GM18907 (cell line): Measurements from ENCODE around the gene OR4N2.
"Not testable (repeated sequence)": the region's sequence is repeated elsewhere in the genome, so short reads cannot be mapped to it uniquely, and the experiment has no call there.

Source experiments
- ATAC-seq: cut with Tn5 transposase; IDR thresholded peaks from one replicate; pipeline ENCODE4 v1.9.1; 2021; ENCODE audit warnings: mild to moderate bottlenecking, moderate library complexity; ENCODE audit not compliant: unreplicated experiment

Gene OR4N2

DNA sequence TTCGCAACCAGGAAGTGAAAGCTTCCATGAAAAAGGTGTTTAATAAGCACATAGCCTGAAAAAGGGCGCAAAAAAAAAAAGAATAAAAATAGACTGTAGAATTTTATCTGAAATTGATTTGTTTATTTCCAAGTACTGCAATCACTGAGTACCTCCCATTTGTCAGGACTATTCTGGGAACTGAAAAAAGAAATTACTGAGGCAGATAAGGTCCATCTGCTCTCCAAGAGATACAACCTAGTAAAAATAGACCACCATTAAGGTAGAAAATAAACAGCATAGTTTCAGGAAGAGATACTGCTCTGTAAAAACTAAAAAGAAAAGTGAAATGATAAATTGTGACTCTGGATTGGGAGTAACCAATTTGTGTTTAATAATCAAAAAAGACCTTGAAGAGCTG is 24.7 kb downstream of the OR4N2 start:
- no peak for ATAC-seq

DNA sequence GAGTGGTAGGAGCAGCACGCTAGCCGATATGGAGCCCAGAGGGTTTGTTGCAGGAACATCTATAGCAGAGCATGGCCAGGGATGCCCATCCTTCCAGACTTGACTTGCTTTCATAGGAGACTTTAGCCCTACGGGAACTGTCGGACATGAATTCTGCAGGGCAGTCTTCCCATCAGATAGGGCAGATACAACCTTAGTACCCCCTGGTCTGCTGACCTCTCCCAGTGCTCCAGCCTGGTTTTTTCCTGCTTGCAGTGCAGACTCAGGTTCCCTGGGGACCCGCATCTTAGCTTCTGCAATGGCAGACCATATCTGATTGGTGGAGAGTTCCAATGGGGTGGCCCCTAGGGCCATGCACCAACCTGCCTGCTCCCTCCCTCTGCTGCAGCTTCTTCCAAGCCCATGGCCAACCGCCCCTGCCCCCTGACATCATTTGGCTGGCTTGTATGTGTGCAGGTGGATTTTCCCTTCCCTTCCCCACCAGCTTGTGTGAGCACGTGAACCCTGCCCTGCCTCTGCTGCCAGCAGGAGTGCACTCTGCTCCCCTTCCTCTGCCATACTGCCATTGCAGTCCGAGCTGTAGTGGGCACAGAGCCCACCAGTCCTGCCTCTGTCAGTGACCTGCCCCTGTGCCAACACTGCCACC is 30.8 kb downstream of the OR4N2 start:
- not testable (repeated sequence) for ATAC-seq

DNA sequence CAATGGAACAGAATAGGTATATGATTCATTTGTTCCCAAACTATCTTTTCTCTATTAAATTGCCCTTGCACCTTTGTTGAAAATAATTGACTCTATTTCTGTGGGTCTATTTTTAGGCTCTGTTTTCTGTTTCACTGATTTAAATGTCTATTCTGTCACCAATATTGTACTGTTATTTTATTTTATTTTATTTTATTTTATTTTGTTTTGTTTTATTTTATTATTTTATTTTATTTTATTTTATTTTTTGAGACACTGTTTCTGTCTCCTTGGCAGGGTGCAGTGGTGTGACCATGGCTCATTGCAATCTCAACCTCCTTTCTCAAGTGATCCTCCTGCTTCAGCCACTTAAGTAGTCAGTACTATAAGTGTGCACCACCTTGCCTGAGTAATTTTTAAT is 34.9 kb downstream of the OR4N2 start:
- no peak for ATAC-seq

DNA sequence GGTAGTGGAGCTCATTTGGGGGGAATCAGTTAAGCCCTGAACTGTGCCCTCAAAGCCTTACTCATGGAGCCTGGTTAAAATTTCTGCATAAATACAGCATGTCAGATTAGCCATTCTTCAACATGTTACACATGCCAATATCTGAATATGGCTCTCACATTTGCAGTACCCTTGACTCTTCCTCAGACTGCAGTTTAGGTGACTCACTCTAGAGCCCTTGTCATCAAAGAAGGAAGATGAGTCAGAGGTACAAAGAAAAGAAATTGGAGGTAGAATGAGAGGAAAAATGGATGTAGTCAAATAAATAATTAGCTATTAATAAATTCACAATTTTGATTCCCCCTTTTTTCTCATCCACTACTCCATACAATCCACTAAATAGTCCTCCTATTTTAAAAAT is 47.8 kb downstream of the OR4N2 start:
- no peak for ATAC-seq

DNA sequence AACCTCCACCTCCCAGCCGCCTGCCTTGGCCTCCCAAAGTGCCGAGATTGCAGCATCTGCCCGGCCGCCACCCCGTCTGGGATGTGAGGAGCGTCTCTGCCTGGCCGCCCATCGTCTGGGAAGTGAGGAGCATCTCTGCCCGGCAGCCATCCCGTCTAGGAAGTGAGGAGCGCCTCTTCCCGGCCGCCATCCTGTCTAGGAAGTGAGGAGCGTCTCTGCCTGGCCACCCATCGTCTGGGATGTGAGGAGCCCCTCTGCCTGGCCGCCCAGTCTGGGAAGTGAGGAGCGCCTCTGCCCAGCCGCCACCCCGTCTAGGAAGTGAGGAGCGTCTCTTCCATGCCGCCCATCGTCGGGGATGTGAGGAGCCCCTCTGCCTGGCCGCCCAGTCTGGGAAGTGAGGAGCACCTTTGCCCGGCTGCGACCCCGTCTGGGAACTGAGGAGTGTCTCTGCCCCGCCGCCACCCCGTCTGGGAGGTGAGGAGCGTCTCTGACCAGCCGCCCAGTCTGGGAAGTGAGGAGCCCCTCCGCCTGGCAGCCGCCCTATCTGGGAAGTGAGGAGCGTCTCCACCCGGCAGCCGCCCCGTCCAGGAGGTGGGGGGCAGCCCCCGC is 62.6 kb downstream of the OR4N2 start:
- not testable (repeated sequence) for ATAC-seq

DNA sequence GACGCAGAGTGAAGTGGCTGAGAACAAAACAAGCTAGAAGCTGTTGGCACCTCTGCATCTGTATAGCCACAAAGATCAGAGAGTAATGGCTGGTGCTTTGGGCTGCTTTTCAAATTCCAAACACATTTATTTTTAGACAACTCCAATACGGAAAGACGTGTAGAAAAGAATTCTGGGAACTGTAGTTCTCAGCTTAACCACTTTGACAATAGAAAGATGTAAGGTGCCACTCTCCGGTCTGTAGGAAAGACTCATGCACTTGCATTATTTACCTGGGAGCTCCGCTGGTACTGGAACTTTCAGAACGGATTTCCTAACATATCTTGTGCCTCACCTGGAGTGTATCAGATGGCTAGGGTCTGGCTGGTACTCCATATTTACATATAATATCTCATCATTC is 69.6 kb downstream of the OR4N2 start:
- ATAC-seq: no peak

DNA sequence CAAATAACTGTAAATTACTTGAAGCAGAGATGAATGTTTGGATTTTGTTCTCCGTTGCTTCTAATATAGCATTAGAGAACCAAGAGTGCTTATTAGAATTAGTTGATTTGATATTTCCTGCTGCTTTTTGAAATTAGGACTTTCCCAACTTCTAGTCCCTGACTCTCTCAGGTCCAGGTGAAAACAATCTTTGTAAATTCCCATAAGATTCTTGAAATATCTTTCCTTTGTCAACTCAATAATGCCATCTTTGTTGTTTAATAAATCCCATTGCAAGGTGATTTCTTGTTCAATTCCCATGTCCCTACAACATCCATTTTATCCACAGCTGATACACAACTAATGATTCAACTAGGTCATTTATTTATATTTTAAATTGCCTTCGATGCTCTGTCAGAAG is 71.3 kb downstream of the OR4N2 start, which contains the start of gene OR4K2:
OR4K2 (plus strand) TSS at position 301 of the 400 bp plus-strand sequence. CDS start 1,126 bp downstream, outside the sequence.
- ATAC-seq: no peak

DNA sequence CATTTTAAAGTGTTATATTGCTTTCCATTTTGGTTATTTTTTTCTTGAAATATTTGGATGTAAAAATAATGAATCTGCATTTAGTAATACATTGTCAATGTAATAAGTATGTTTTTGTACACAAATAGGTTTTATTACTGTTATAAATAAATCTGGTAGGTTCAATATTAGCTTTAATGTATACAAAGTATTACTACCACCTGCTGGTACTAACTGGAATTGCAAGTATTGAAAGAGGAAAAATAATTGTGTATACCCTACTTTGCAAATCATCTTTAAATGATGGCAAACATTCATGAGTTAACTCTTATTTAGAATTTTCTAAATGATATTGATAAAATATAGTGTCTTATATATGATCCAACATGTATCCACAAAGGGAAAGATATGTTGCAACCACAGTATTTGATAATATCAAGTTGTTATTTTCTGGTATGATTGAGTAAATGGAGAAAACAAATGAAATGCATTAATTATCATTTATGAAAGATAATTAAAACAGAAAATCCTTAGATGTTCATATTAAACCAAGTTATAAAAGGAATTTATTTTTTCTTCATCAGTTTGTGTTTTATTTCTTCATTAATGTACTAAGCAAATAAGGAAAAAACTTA is 74.6 kb downstream of the OR4N2 start:
- ATAC-seq: no peak
